GM23338 (cell line): ENCODE results near the gene NUB1. TPM values are rescaled to one million over a fixed set of nuclear protein-coding genes. Genes with fewer than 3 reads are reported as not detected.

ENCODE experiments used
- EZH2 ChIP-seq: fragments of 200-600 bp; sonication (generic); IDR thresholded peaks from one replicate; pipeline ENCODE4 v1.8.0; 2017; ENCODE audit warnings: antibody characterized with exemption, mild to moderate bottlenecking, low read depth; ENCODE audit not compliant: unreplicated experiment
- POLR2AphosphoS5 ChIP-seq: IDR thresholded peaks from 2 replicates; pipeline ENCODE4 v1.6.1; 2016; ENCODE audit warnings: antibody characterized with exemption, low read depth
- ZNF114 ChIP-seq: fragments of 250-450 bp; sonication (Bioruptor Pico); IDR thresholded peaks from 2 replicates; pipeline ENCODE4 v1.5.0; 2020; ENCODE audit warnings: mild to moderate bottlenecking, moderate library complexity
- ZNF331 ChIP-seq: fragments of 250-450 bp; sonication (Bioruptor Pico); IDR thresholded peaks from 2 replicates; pipeline ENCODE4 v1.5.0; 2020; ENCODE audit warnings: low read depth, mild to moderate bottlenecking, moderate library complexity
- polyA plus RNA-seq: library from polyadenylated mRNA; unstranded; fragments of >200 nt; fragmentation: Nextera tagmentation; extraction: Ambion mirVana; gene quantifications from 2 replicates; pipeline ENCODE4 v1.2.1, GENCODE V29; 2016
- total RNA-seq: library from RNA; depleted of rRNA; stranded (reverse); fragments of >200 nt; shearing (Covaris generic); gene quantifications from 2 replicates; pipeline ENCODE4 v1.2.3, GENCODE V29; 2014
- TF ChIP-seq, protein P1 (sequence below): fragments of 250-450 bp; sonication (Bioruptor Pico); IDR thresholded peaks from 2 replicates; pipeline ENCODE4 v1.5.0; 2020; ENCODE audit warnings: mild to moderate bottlenecking, moderate library complexity
- TF ChIP-seq, protein P2 (sequence below): IDR thresholded peaks from one replicate; pipeline ENCODE4 v1.6.1; 2018; ENCODE audit warnings: antibody characterized with exemption; ENCODE audit not compliant: unreplicated experiment

The NUB1 gene
- total and polyA plus RNA-seq, 2 experiments from 2014 or later, result 31.8 to 42.3 TPM

DNA sequence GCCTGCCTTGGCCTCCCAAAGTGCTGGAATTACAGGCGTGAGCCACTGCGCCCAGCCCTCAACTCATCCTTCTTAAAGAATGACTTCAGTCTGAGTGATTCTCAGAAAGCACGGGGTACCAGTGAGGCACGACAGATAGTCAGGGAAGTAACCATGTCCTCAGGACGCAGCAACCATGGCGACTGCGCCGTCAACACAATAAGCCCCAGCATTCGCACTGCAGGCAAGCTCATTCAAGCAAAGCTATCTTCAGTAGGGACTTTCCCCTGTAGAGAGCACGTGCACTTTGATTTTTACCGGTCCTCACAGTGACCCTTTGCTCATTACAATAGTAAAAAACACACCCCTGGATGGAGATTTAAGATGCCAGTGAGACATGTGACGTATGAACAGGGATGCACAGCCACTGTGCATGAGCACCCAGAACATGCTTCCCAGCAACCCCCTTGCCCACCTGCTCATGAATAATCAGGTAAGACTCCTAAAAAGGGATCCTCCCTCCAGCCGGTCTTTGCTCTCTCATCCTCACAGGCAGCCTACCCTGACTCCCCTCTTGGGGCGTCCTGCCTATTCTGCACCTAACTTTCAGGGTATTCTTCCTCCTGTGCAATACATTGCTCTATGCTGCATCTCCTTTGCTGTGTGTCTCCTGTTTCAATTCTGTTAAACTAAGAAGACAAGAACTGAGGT, 59.2 kb downstream of the NUB1 start (continued):
- TF ChIP-seq, protein P1, sequence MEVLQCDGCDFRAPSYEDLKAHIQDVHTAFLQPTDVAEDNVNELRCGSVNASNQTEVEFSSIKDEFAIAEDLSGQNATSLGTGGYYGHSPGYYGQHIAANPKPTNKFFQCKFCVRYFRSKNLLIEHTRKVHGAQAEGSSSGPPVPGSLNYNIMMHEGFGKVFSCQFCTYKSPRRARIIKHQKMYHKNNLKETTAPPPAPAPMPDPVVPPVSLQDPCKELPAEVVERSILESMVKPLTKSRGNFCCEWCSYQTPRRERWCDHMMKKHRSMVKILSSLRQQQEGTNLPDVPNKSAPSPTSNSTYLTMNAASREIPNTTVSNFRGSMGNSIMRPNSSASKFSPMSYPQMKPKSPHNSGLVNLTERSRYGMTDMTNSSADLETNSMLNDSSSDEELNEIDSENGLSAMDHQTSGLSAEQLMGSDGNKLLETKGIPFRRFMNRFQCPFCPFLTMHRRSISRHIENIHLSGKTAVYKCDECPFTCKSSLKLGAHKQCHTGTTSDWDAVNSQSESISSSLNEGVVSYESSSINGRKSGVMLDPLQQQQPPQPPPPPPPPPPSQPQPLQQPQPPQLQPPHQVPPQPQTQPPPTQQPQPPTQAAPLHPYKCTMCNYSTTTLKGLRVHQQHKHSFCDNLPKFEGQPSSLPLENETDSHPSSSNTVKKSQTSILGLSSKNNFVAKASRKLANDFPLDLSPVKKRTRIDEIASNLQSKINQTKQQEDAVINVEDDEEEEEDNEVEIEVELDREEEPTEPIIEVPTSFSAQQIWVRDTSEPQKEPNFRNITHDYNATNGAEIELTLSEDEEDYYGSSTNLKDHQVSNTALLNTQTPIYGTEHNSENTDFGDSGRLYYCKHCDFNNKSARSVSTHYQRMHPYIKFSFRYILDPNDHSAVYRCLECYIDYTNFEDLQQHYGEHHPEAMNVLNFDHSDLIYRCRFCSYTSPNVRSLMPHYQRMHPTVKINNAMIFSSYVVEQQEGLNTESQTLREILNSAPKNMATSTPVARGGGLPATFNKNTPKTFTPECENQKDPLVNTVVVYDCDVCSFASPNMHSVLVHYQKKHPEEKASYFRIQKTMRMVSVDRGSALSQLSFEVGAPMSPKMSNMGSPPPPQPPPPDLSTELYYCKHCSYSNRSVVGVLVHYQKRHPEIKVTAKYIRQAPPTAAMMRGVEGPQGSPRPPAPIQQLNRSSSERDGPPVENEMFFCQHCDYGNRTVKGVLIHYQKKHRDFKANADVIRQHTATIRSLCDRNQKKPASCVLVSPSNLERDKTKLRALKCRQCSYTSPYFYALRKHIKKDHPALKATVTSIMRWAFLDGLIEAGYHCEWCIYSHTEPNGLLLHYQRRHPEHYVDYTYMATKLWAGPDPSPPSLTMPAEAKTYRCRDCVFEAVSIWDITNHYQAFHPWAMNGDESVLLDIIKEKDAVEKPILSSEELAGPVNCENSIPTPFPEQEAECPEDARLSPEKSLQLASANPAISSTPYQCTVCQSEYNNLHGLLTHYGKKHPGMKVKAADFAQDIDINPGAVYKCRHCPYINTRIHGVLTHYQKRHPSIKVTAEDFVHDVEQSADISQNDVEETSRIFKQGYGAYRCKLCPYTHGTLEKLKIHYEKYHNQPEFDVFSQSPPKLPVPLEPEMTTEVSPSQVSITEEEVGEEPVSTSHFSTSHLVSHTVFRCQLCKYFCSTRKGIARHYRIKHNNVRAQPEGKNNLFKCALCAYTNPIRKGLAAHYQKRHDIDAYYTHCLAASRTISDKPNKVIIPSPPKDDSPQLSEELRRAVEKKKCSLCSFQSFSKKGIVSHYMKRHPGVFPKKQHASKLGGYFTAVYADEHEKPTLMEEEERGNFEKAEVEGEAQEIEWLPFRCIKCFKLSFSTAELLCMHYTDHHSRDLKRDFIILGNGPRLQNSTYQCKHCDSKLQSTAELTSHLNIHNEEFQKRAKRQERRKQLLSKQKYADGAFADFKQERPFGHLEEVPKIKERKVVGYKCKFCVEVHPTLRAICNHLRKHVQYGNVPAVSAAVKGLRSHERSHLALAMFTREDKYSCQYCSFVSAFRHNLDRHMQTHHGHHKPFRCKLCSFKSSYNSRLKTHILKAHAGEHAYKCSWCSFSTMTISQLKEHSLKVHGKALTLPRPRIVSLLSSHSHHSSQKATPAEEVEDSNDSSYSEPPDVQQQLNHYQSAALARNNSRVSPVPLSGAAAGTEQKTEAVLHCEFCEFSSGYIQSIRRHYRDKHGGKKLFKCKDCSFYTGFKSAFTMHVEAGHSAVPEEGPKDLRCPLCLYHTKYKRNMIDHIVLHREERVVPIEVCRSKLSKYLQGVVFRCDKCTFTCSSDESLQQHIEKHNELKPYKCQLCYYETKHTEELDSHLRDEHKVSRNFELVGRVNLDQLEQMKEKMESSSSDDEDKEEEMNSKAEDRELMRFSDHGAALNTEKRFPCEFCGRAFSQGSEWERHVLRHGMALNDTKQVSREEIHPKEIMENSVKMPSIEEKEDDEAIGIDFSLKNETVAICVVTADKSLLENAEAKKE (CRISPR knock-in tag), result no peak
- TF ChIP-seq POLR2AphosphoS5 (no peak), EZH2 (no peak), ZNF331 (CRISPR knock-in tag) (no peak), ZNF114 (CRISPR knock-in tag) (no peak)
- TF ChIP-seq, protein P2, sequence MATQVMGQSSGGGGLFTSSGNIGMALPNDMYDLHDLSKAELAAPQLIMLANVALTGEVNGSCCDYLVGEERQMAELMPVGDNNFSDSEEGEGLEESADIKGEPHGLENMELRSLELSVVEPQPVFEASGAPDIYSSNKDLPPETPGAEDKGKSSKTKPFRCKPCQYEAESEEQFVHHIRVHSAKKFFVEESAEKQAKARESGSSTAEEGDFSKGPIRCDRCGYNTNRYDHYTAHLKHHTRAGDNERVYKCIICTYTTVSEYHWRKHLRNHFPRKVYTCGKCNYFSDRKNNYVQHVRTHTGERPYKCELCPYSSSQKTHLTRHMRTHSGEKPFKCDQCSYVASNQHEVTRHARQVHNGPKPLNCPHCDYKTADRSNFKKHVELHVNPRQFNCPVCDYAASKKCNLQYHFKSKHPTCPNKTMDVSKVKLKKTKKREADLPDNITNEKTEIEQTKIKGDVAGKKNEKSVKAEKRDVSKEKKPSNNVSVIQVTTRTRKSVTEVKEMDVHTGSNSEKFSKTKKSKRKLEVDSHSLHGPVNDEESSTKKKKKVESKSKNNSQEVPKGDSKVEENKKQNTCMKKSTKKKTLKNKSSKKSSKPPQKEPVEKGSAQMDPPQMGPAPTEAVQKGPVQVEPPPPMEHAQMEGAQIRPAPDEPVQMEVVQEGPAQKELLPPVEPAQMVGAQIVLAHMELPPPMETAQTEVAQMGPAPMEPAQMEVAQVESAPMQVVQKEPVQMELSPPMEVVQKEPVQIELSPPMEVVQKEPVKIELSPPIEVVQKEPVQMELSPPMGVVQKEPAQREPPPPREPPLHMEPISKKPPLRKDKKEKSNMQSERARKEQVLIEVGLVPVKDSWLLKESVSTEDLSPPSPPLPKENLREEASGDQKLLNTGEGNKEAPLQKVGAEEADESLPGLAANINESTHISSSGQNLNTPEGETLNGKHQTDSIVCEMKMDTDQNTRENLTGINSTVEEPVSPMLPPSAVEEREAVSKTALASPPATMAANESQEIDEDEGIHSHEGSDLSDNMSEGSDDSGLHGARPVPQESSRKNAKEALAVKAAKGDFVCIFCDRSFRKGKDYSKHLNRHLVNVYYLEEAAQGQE, result no peak
